Endothelial cell of umbilical vein (primary cell): ENCODE measurements around the gene DYNLL2. TPM values are rescaled to one million over a fixed set of nuclear protein-coding genes. Genes with fewer than 3 reads are reported as not detected.

Experiments used
- BruUV-seq: library from RNA; stranded (reverse); fragments of 400-500 nt; replicated peaks from 2 replicates; lab custom pipeline; 2021; lab: Mats Ljungman, UMichigan
- CTCF ChIA-PET: fragments of 300-600, 350-600 bp; sonication (Branson Sonifier 250); formaldehyde crosslinking; loops from one replicate; lab custom pipeline; 2021; ENCODE audit warnings: antibody characterized with exemption, inconsistent platforms; lab: Charles Lee
- POLR2A ChIA-PET: fragments of 300-600, 350-600 bp; sonication (Branson Sonifier 250); formaldehyde crosslinking; loops from one replicate; lab custom pipeline; 2021; ENCODE audit warnings: antibody characterized with exemption, inconsistent platforms; lab: Charles Lee
- DNase-seq: peaks from one replicate; pipeline ENCODE4 v3.0.0-alpha.2; 2011; ENCODE audit warnings: low read depth, low spot score
- FAIRE-seq: peaks from 2 replicates; lab custom pipeline; 2011; peaks lifted over from hg19 to GRCh38; lab: Jason Lieb, UNC
- H2AFZ ChIP-seq: 2 replicates; pipeline ENCODE4 v1.6.0; 2012; ENCODE audit warnings: low read depth, low read length, control low read depth, inconsistent platforms
- H3K27ac ChIP-seq: 2 replicates; pipeline ENCODE4 v1.5.1; 2011; ENCODE audit warnings: low read depth, mild to moderate bottlenecking, control low read depth, low read length, moderate library complexity; ENCODE audit not compliant: insufficient read depth
- H3K27me3 ChIP-seq, 2 experiments: 2 replicates each; pipeline versions ENCODE4 v1.6.0 to v1.6.1; 2011; ENCODE audit warnings: low read length in 2 of 2, mixed read lengths in 1 of 2; ENCODE audit not compliant: control insufficient read depth in 2 of 2, insufficient read depth in 2 of 2
- H3K36me3 ChIP-seq, 2 experiments: 2 replicates in 1 of 2; 3 replicates in 1 of 2; pipeline ENCODE4 v1.5.1; 2011; ENCODE audit warnings: low read length in 2 of 2, mild to moderate bottlenecking in 1 of 2, moderate library complexity in 1 of 2; ENCODE audit not compliant: control insufficient read depth in 2 of 2, insufficient read depth in 2 of 2; ENCODE audit errors: extremely low read depth in 1 of 2
- H3K4me1 ChIP-seq: 3 replicates; pipeline ENCODE4 v1.5.1; 2011; ENCODE audit warnings: mild to moderate bottlenecking, low read length; ENCODE audit not compliant: control insufficient read depth, insufficient read depth; ENCODE audit errors: extremely low read depth
- H3K4me2 ChIP-seq: 2 replicates; pipeline ENCODE4 v1.6.1; 2011; ENCODE audit warnings: low read length, control low read depth, mixed read lengths; ENCODE audit not compliant: insufficient read depth
- H3K4me3 ChIP-seq, 3 experiments: fragments of 200-600 bp in 1 of 3; sonication (generic), shearing (Covaris generic) in 1 of 3; replicated peaks in 1 of 3; 2 replicates each; pipeline ENCODE4 v1.5.1; 2011 to 2016; ENCODE audit warnings: control low read depth in 3 of 3, low read length in 3 of 3, mild to moderate bottlenecking in 2 of 3, inconsistent platforms in 1 of 3, low read depth in 1 of 3, moderate library complexity in 1 of 3; ENCODE audit not compliant: insufficient read depth in 1 of 3
- H3K79me2 ChIP-seq: 2 replicates; pipeline ENCODE4 v1.6.0; 2012; ENCODE audit warnings: low read length, inconsistent platforms; ENCODE audit not compliant: control insufficient read depth, insufficient read depth
- H3K9ac ChIP-seq: replicated peaks from 2 replicates; pipeline ENCODE3; 2011; ENCODE audit warnings: low read length, control low read depth; ENCODE audit not compliant: insufficient read depth; ENCODE audit errors: extremely low read depth
- H3K9me1 ChIP-seq: replicated peaks from 3 replicates; pipeline ENCODE4 v1.6.0; 2011; ENCODE audit warnings: mild to moderate bottlenecking, low read length; ENCODE audit not compliant: control insufficient read depth, insufficient read depth; ENCODE audit errors: extremely low read depth
- H3K9me3 ChIP-seq: replicated peaks from 2 replicates; pipeline ENCODE4 v1.5.1; 2012; ENCODE audit warnings: low read length, inconsistent platforms; ENCODE audit not compliant: control insufficient read depth, insufficient read depth
- H4K20me1 ChIP-seq: replicated peaks from 2 replicates; pipeline ENCODE3; 2011; ENCODE audit warnings: mild to moderate bottlenecking, low read length; ENCODE audit not compliant: control insufficient read depth, insufficient read depth; ENCODE audit errors: extremely low read depth
- CTCF ChIP-seq, 2 donors: IDR thresholded peaks; 1 replicate in 1 of 2; 2 replicates in 1 of 2; pipeline ENCODE4 v1.5.1; 2011; ENCODE audit warnings: low read length in 2 of 2, mild to moderate bottlenecking in 2 of 2, moderate library complexity in 2 of 2, control low read depth in 1 of 2, inconsistent platforms in 1 of 2, low read depth in 1 of 2; ENCODE audit not compliant: insufficient read depth in 1 of 2; ENCODE audit errors: extremely low read depth in 1 of 2
- EZH2 ChIP-seq: IDR thresholded peaks from 2 replicates; pipeline ENCODE4 v1.6.1; 2012; ENCODE audit warnings: borderline replicate concordance, low read depth, mild to moderate bottlenecking, moderate library complexity, low read length, inconsistent platforms; ENCODE audit not compliant: severe bottlenecking
- FOS ChIP-seq: IDR thresholded peaks from 2 replicates; pipeline ENCODE4 v1.6.1; 2011; ENCODE audit warnings: mild to moderate bottlenecking, low read length, moderate library complexity, borderline replicate concordance; ENCODE audit not compliant: insufficient read depth
- GATA2 ChIP-seq: IDR thresholded peaks from 2 replicates; pipeline ENCODE4 v1.7.0; 2011; ENCODE audit warnings: low read depth, mild to moderate bottlenecking, moderate library complexity, mixed read lengths, low read length; ENCODE audit not compliant: insufficient read length, insufficient read depth
- JUN ChIP-seq: IDR thresholded peaks from 2 replicates; pipeline ENCODE4 v1.6.1; 2011; ENCODE audit warnings: borderline replicate concordance, low read depth; ENCODE audit not compliant: insufficient read length, insufficient read depth
- MAX ChIP-seq: IDR thresholded peaks from 2 replicates; pipeline ENCODE4 v1.6.1; 2011; ENCODE audit not compliant: insufficient read depth, insufficient read length
- MYC ChIP-seq: IDR thresholded peaks from one replicate; pipeline ENCODE4 v1.6.1; 2011; ENCODE audit warnings: mild to moderate bottlenecking, low read depth, low read length
- POLR2A ChIP-seq: IDR thresholded peaks from 2 replicates; pipeline ENCODE4 v1.6.1; 2012; ENCODE audit warnings: low read depth, mild to moderate bottlenecking, control low read depth, low read length
- POLR2AphosphoS5 ChIP-seq: IDR thresholded peaks from 2 replicates; pipeline ENCODE4 v1.6.1; 2012; ENCODE audit warnings: low read depth, mild to moderate bottlenecking, control low read depth, low read length, moderate library complexity; ENCODE audit not compliant: insufficient read depth
- dilution Hi-C: fragments of 300-500 bp; cut with MboI; formaldehyde crosslinking; loops from one replicate; pipeline ENCODE4 v1.15.0; 2019; ENCODE audit warnings: low sequenced_read_pairs; ENCODE audit not compliant: extremely low pct_ligation_motif_present
- intact Hi-C: fragments of 100-400 bp; cut with micrococcal nuclease; formaldehyde crosslinking; loops from one replicate; pipeline ENCODE4 v1.10.0; 2022
- polyA plus RNA-seq, 4 experiments: library from polyadenylated mRNA; depleted of rRNA in 3 of 4; stranded (reverse) in 3 of 4; unstranded in 1 of 4; fragments of >200 nt; gene quantifications; 2 replicates each; pipeline versions ENCODE4 v1.2.1 to v1.2.3, GENCODE V29; 2011 to 2012; ENCODE audit warnings: missing spikeins in 1 of 4
- total RNA-seq: library from RNA; stranded (reverse); gene quantifications from 2 replicates; pipeline ENCODE4 v1.2.3, GENCODE V29; 2021

The DYNLL2 gene
- total and polyA plus RNA-seq, 2 donors (not counting 3 experiments of a cell fraction or from before 2014, with no cell fraction given), result 7.4 to 19.0 TPM

- no peaks in the 10 kb centered on the region for H3K9me1 ChIP-seq
- no peaks in the 10 kb centered on the region for H3K27me3 ChIP-seq
- BruUV-seq, result no TSS peak
- no peak for DNase-seq
- no peak overlapping the region for H3K4me2 ChIP-seq
- H3K27ac ChIP-seq, result no peak overlapping the region
- CTCF ChIA-PET, result interaction anchor here (0.9 kb wide), 1 partner anchor 88 kb away, joined by 3 read pairs; no protein-coding TSS in a partner anchor
- intact Hi-C loops, result no loop called here
- H4K20me1 ChIP-seq, result peaks cover 4% of the 10 kb centered on the region
- no peak overlapping the region for H3K4me3 ChIP-seq
- POLR2A ChIA-PET, result interaction anchor here (1.2 kb wide), 1 partner anchor 80 kb away, joined by 3 read pairs; the partner anchor contains the start of gene SRSF1
- H3K9ac ChIP-seq, result no peak overlapping the region
- TF ChIP-seq CTCF (IDR thresholded peaks at IDR 0.05; ENCODE audit: extremely low read depth in 1 of 2, insufficient read depth in 1 of 2, low read depth in 1 of 2, low read length in 2 of 2) (no peak), POLR2A (no peak), EZH2 (no peak), POLR2AphosphoS5 (no peak), JUN (no peak), GATA2 (no peak), FOS (no peak), MYC (no peak), MAX (no peak)
- dilution Hi-C loops, result no loop called here
- H3K9me3 ChIP-seq, result no peaks in the 10 kb centered on the region
- no peak overlapping the region for H2AFZ ChIP-seq
- H3K4me1 ChIP-seq, result peaks cover 12% of the 10 kb centered on the region
- peaks cover 2 to 22% of the 10 kb centered on the region in 2 experiments for H3K36me3 ChIP-seq
- no peak for FAIRE-seq
- peaks cover 50% of the 10 kb centered on the region for H3K79me2 ChIP-seq
Observed at GRCh38 chr17:58086953-58087352, 3.7 kb downstream of the DYNLL2 start.
